CD4-positive, alpha-beta T cell (primary cell): ENCODE results near the gene RPN2. TPM values are rescaled to one million over a fixed set of nuclear protein-coding genes. Genes with fewer than 3 reads are reported as not detected.
A peak's percentile ranks its signal among the peaks of the same experiment; 100 is the strongest.

Experiments
- ATAC-seq: fragments of 200-7000 bp; cut with Tn5 transposase; one replicate; pipeline ENCODE4 v1.10.0; 2022; ENCODE audit warnings: mild to moderate bottlenecking; ENCODE audit not compliant: poor library complexity
- CTCF ChIA-PET: fragments of 350-600 bp; sonication (Branson Sonifier 250); formaldehyde crosslinking; loops from one replicate; lab custom pipeline; 2021; ENCODE audit warnings: antibody characterized with exemption, inconsistent platforms; lab: Charles Lee
- POLR2A ChIA-PET: fragments of 350-600 bp; sonication (Branson Sonifier 250); formaldehyde crosslinking; loops from one replicate; lab custom pipeline; 2021; ENCODE audit warnings: antibody characterized with exemption, inconsistent platforms; lab: Charles Lee
- DNase-seq, 14 experiments: peaks; one replicate each; pipeline ENCODE4 v3.0.0-alpha.2; 2013 to 2020; ENCODE audit warnings: mixed read lengths in 2 of 14
- H3K27ac ChIP-seq, 2 donors: one replicate each; pipeline versions ENCODE4 v1.5.1 to v1.7.0; 2013; ENCODE audit warnings: low read length in 2 of 2, low read depth in 1 of 2, mild to moderate bottlenecking in 1 of 2
- H3K27me3 ChIP-seq, 2 experiments: 1 replicate in 1 of 2; 2 replicates in 1 of 2; pipeline versions ENCODE4 v1.6.1 to v1.7.0; 2013; ENCODE audit warnings: low read length in 2 of 2, control low read depth in 1 of 2, mild to moderate bottlenecking in 1 of 2, moderate library complexity in 1 of 2; ENCODE audit not compliant: insufficient read depth in 2 of 2, control insufficient read depth in 1 of 2
- H3K36me3 ChIP-seq: one replicate; pipeline ENCODE4 v1.6.1; 2013; ENCODE audit warnings: low read length, control low read depth; ENCODE audit not compliant: insufficient read depth
- H3K4me1 ChIP-seq: one replicate; pipeline ENCODE4 v1.6.1; 2013; ENCODE audit warnings: low read length, control low read depth; ENCODE audit not compliant: insufficient read depth
- H3K4me3 ChIP-seq: one replicate; pipeline ENCODE4 v1.5.1; 2013; ENCODE audit warnings: mild to moderate bottlenecking, low read length, moderate library complexity
- H3K9me3 ChIP-seq, 2 experiments: 1 replicate in 1 of 2; 2 replicates in 1 of 2; pipeline versions ENCODE4 v1.6.1 to v1.7.0; 2013; ENCODE audit warnings: low read length in 2 of 2, mild to moderate bottlenecking in 2 of 2, control low read depth in 1 of 2, moderate library complexity in 1 of 2; ENCODE audit not compliant: control insufficient read depth in 1 of 2, insufficient read depth in 1 of 2
- H3K27ac Mint-ChIP-seq: one replicate; pipeline ENCODE4 v1.8.0; 2020; ENCODE audit warnings: mixed read lengths
- H3K27me3 Mint-ChIP-seq: one replicate; pipeline ENCODE4 v1.8.0; 2021; ENCODE audit warnings: mixed read lengths
- H3K36me3 Mint-ChIP-seq: one replicate; pipeline ENCODE4 v1.8.0; 2021; ENCODE audit warnings: low read depth, mixed read lengths
- H3K4me1 Mint-ChIP-seq: one replicate; pipeline ENCODE4 v1.8.0; 2021; ENCODE audit warnings: low read depth, mixed read lengths
- H3K4me3 Mint-ChIP-seq: one replicate; pipeline ENCODE4 v1.8.0; 2020; ENCODE audit warnings: mild to moderate bottlenecking, mixed read lengths
- H3K9me3 Mint-ChIP-seq: one replicate; pipeline ENCODE4 v1.8.0; 2020; ENCODE audit warnings: mixed read lengths
- CTCF ChIP-seq: fragments of 200-600 bp; IDR thresholded peaks from one replicate; pipeline ENCODE4 v1.8.0; 2022; ENCODE audit warnings: antibody characterized with exemption, mild to moderate bottlenecking
- intact Hi-C, 2 experiments: fragments of 100-400 bp; cut with DNase I in 1 of 2; cut with micrococcal nuclease in 1 of 2; formaldehyde crosslinking; loops; one replicate each; pipeline versions ENCODE4 v1.15.1 to v1.9.0; 2023 to 2025; cut with DNase I, micrococcal nuclease
- polyA plus RNA-seq, 2 donors: library from polyadenylated mRNA; unstranded; fragments of 120-200 nt; gene quantifications; one replicate each; pipeline ENCODE4 v1.2.1, GENCODE V29; 2013
- total RNA-seq, 174 experiments: library from RNA in 2 of 174; stranded (reverse) in 2 of 174; gene quantifications; one replicate each; pipeline ENCODE4 v1.2.3 and lab custom pipeline; 2021 to 2026

Gene RPN2
- 10 to 100 TPM; 62.8 to 65.8 TPM for total RNA-seq
- polyA plus RNA-seq (2013, experiment 1 of 2), result 130 TPM
- 138 TPM for polyA plus RNA-seq (2013, experiment 2 of 2)
- 99.8 to 339 (median 178) reads per million in 172 experiments for total RNA-seq (lab: John Stamatoyannopoulos, UW)

GRCh38 chr20:37178839-37179682, at the start of gene RPN2, which contains the start of gene MROH8:
Gene RPN2, plus strand, starts transcription at chr20:37179330. Its CDS starts 27 bp downstream, at chr20:37179357.
Gene MROH8, minus strand, starts transcription at chr20:37179548.
- Histone ChIP-seq H3K27ac (peak within 1 kb of the TSS; percentile 84 to 90), H3K36me3 (peaks cover 12% of the 10 kb centered on the region), H3K9me3 (no peaks in the 10 kb centered on the region), H3K27me3 (no peaks in the 10 kb centered on the region), H3K4me3 (peak within 1 kb of the TSS; percentile 80), H3K4me1 (peaks cover 40% of the 10 kb centered on the region)
- no peak for TF ChIP-seq CTCF
- ChIA-PET CTCF (interaction anchor here (0.7 to 3.3 kb wide), 7 partner anchors 10 to 83 kb away, joined by 3 to 27 read pairs (median 4); partner anchors contain the start of gene RBL1), POLR2A (interaction anchor here (0.6 to 3.0 kb wide), 25 partner anchors 11 to 1569 kb away, joined by 3 to 33 read pairs (median 4); partner anchors contain the start of genes ACTR5, BLCAP, MANBAL and RBL1)
- DNase-seq, result peak; percentile 87 to 96 (median 93)
- Mint-ChIP-seq H3K27ac (peak within 1 kb of the TSS; percentile 88), H3K4me3 (peak within 1 kb of the TSS; percentile 99), H3K36me3 (peaks cover 35% of the 10 kb centered on the region), H3K27me3 (no peaks in the 10 kb centered on the region), H3K9me3 (no peaks in the 10 kb centered on the region), H3K4me1 (peaks cover 46% of the 10 kb centered on the region)
- peak; percentile 92 for ATAC-seq
- intact Hi-C loops, result loop anchor here (2.0 to 5.0 kb wide), 7 partner anchors 16 to 1293 kb away; partner anchors contain the start of genes CTNNBL1 (in 1 of the 2), RALGAPB (in 1 of the 2) and RBL1 (in 1 of the 2)

GRCh38 chr20:37131486-37131885, 47.6 kb upstream of the RPN2 start:
- no peak for ATAC-seq
- Mint-ChIP-seq H3K27me3 (no peaks in the 10 kb centered on the region), H3K36me3 (no peaks in the 10 kb centered on the region), H3K27ac (no peak overlapping the region), H3K4me3 (no peak overlapping the region), H3K4me1 (no peaks in the 10 kb centered on the region), H3K9me3 (no peaks in the 10 kb centered on the region)
- H3K4me1 ChIP-seq, result no peaks in the 10 kb centered on the region
- no peak overlapping the region for H3K4me3 ChIP-seq
- no peak for TF ChIP-seq CTCF
- CTCF ChIA-PET, result no interaction called here
- POLR2A ChIA-PET, result no interaction called here
- H3K9me3 ChIP-seq, result no peaks in the 10 kb centered on the region
- no peaks in the 10 kb centered on the region for H3K36me3 ChIP-seq
- H3K27ac ChIP-seq, result no peak overlapping the region
- intact Hi-C loops, result no loop called here
- H3K27me3 ChIP-seq, result no peaks in the 10 kb centered on the region
- DNase-seq, result no peak

- Histone ChIP-seq H3K4me1 (no peaks in the 10 kb centered on the region), H3K4me3 (no peak overlapping the region), H3K9me3 (no peaks in the 10 kb centered on the region), H3K36me3 (no peaks in the 10 kb centered on the region), H3K27ac (no peak overlapping the region), H3K27me3 (no peaks in the 10 kb centered on the region)
- no peaks in the 10 kb centered on the region for H3K27me3 Mint-ChIP-seq
- no peaks in the 10 kb centered on the region for H3K4me1 Mint-ChIP-seq
- H3K36me3 Mint-ChIP-seq, result no peaks in the 10 kb centered on the region
- no peak overlapping the region for H3K27ac Mint-ChIP-seq
- H3K9me3 Mint-ChIP-seq, result no peaks in the 10 kb centered on the region
- intact Hi-C loops, result no loop called here
- ChIA-PET POLR2A (no interaction called here), CTCF (no interaction called here)
- TF ChIP-seq CTCF, result no peak
- ATAC-seq (no peak), DNase-seq (no peak)
- no peak overlapping the region for H3K4me3 Mint-ChIP-seq
Observed at GRCh38 chr20:37133952-37134351, 45.2 kb upstream of the RPN2 start.
